Measurements from ENCODE around the gene MAN1A1. TPM values are rescaled to one million over a fixed set of nuclear protein-coding genes. Genes with fewer than 3 reads are reported as not detected.

The MAN1A1 gene
- total and polyA plus RNA-seq, 2 of the 8 experiments (the other 6 are each of a cell fraction or from before 2014, with no cell fraction given), result 1.8 to 5.4 TPM

DNA sequence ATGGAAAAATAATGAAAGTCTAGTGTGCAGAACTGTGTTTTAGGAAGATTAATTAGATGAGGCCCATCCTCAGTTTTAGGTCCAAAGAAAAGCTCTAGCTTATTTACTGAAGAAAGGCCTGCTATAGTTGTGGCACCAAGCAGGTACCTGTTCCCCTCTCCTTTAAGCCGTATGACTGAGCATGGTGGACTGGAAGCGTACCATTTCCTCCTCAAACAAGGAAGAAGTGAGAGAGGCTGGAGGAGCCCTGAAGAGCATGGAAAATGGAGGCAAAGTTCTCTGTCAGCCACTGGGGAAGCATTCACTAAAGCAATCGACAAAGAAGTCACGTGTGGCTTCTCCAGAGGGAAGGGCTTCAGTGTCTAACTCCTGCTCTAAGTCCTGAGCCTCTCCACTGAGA, 100.2 kb downstream of the MAN1A1 start:
- FAIRE-seq (no peak), DNase-seq (ENCODE audit: low read depth in 1 of 2, low spot score in 2 of 2) (no peak)
- CTCF ChIA-PET (ENCODE audit: partially characterized antibody), result no interaction called here
- H3K79me2 ChIP-seq (ENCODE audit: control insufficient read depth in 1 of 2, insufficient read depth in 2 of 2, low read length in 2 of 2), result no peaks in the 10 kb centered on the region
- POLR2A ChIA-PET (ENCODE audit: partially characterized antibody), result no interaction called here
- H2BK120ac ChIP-seq (replicated peaks; ENCODE audit: low read depth, low read length), result no peak overlapping the region
- H3K18ac ChIP-seq (ENCODE audit: extremely low read depth, low read length), result no peak overlapping the region
- no peaks in the 10 kb centered on the region for H3K9me3 ChIP-seq (ENCODE audit: insufficient read depth in 2 of 2, low read depth in 1 of 2, low read length in 1 of 2)
- H2BK5ac ChIP-seq (ENCODE audit: low read depth, low read length), result no peak overlapping the region
- no peaks in the 10 kb centered on the region for H3K36me3 ChIP-seq (ENCODE audit: control insufficient read depth in 2 of 4, insufficient read depth in 4 of 4, low read length in 3 of 4)
- no peaks in the 10 kb centered on the region for H3K27me3 ChIP-seq (replicated peaks in 1 of 4; ENCODE audit: control insufficient read depth in 3 of 4, extremely low read depth in 1 of 4, insufficient read depth in 3 of 4, low read length in 3 of 4)
- H3K27ac ChIP-seq (ENCODE audit: low read depth, low read length), result no peak overlapping the region
- H3K4ac ChIP-seq (replicated peaks; ENCODE audit: insufficient read length, low read depth, low read length), result no peak overlapping the region
- TF ChIP-seq JUND (IDR thresholded peaks at IDR 0.05; ENCODE audit: low read length) (no peak), SP2 (IDR thresholded peaks at IDR 0.05; ENCODE audit: low read length) (no peak), MAFK (IDR thresholded peaks at IDR 0.05; ENCODE audit: low read depth, low read length) (no peak), KDM1A (IDR thresholded peaks at IDR 0.05; ENCODE audit: borderline replicate concordance, low read length) (no peak), GTF2F1 (IDR thresholded peaks at IDR 0.05; ENCODE audit: borderline replicate concordance, low read depth, low read length) (no peak), RXRA (IDR thresholded peaks at IDR 0.05; ENCODE audit: insufficient read depth, low read depth, low read length) (no peak), SP1 (IDR thresholded peaks at IDR 0.05; ENCODE audit: low read depth, low read length) (no peak), TCF12 (IDR thresholded peaks at IDR 0.05; ENCODE audit: low read depth, low read length) (no peak)
- no peak overlapping the region for H4K5ac ChIP-seq (ENCODE audit: insufficient read length, low read depth, low read length)
- H2AFZ ChIP-seq (ENCODE audit: low read length), result no peak overlapping the region
- H2BK12ac ChIP-seq (ENCODE audit: low read depth, low read length), result no peak overlapping the region
- no peak overlapping the region for H4K91ac ChIP-seq (replicated peaks; ENCODE audit: insufficient read length, low read length)
- H2BK20ac ChIP-seq (ENCODE audit: low read length), result no peak overlapping the region
- H3K14ac ChIP-seq (ENCODE audit: insufficient read length), result no peak overlapping the region
- no peaks in the 10 kb centered on the region for H3K4me1 ChIP-seq (replicated peaks in 1 of 4; ENCODE audit: control insufficient read depth in 3 of 4, insufficient read depth in 4 of 4, low read length in 3 of 4)
- no peak overlapping the region for H3K4me2 ChIP-seq (ENCODE audit: insufficient read depth in 1 of 2, low read depth in 2 of 2, low read length in 2 of 2)
- H3K56ac ChIP-seq (replicated peaks; ENCODE audit: insufficient read length, low read depth, low read length), result no peak overlapping the region
- no peak overlapping the region for H4K8ac ChIP-seq (ENCODE audit: extremely low read depth, insufficient read depth, low read length)
- H2AK5ac ChIP-seq (ENCODE audit: low read depth, low read length), result no peak overlapping the region
- no peak overlapping the region for H3K4me3 ChIP-seq (ENCODE audit: extremely low read depth in 1 of 4, insufficient read depth in 2 of 4, low read depth in 3 of 4, low read length in 4 of 4)
- no peaks in the 10 kb centered on the region for H3K79me1 ChIP-seq (ENCODE audit: low read depth, low read length)
- H4K20me1 ChIP-seq (replicated peaks in 1 of 2; ENCODE audit: control insufficient read depth in 1 of 2, insufficient read depth in 2 of 2, low read length in 2 of 2), result no peaks in the 10 kb centered on the region
- H3K23me2 ChIP-seq (ENCODE audit: low read depth, low read length), result no peaks in the 10 kb centered on the region
- WGBS, 2 experiments (ENCODE audit: extremely low coverage in 1 of 2, insufficient coverage in 1 of 2, insufficient read length in 1 of 2, insufficient replicate concordance in 2 of 2, low coverage in 1 of 2, low lambda C conversion rate in 2 of 2, missing lambda C conversion rate in 1 of 2), result 96% methylated on average over 4 of the region's 4 CpGs; no CpG with 5 or more reads in 1 of the 2 experiments
- H3K9ac ChIP-seq (replicated peaks in 1 of 4; ENCODE audit: extremely low read depth in 1 of 4, low read depth in 3 of 4, low read length in 3 of 4), result no peak overlapping the region
- no peak overlapping the region for H2BK15ac ChIP-seq (ENCODE audit: low read length)
- H3K23ac ChIP-seq (ENCODE audit: insufficient read length), result no peak overlapping the region
